Measurements from ENCODE around the gene TEX13A.

DNA sequence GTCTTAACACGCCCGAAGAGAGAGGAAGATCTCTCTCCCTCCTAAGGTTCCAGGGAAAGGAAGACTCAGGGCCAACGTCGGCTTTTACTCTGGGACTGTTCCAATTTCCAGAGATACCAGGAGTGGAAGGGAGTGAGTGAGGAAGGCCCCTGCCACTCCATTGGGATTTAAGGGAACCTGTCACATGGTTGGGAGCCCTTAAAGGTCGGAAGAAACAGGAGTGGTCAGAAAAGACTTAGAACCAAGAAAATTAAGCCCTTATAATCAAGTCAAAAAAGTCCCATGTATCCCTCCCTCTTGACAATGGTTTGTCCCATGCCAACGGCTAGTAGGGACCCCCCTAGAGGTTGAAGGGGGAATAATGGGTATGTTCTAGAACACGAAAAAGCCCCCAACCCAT lies at the start of gene TEX13A:
- TF ChIP-seq, protein P1, sequence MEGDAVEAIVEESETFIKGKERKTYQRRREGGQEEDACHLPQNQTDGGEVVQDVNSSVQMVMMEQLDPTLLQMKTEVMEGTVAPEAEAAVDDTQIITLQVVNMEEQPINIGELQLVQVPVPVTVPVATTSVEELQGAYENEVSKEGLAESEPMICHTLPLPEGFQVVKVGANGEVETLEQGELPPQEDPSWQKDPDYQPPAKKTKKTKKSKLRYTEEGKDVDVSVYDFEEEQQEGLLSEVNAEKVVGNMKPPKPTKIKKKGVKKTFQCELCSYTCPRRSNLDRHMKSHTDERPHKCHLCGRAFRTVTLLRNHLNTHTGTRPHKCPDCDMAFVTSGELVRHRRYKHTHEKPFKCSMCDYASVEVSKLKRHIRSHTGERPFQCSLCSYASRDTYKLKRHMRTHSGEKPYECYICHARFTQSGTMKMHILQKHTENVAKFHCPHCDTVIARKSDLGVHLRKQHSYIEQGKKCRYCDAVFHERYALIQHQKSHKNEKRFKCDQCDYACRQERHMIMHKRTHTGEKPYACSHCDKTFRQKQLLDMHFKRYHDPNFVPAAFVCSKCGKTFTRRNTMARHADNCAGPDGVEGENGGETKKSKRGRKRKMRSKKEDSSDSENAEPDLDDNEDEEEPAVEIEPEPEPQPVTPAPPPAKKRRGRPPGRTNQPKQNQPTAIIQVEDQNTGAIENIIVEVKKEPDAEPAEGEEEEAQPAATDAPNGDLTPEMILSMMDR (IDR thresholded peaks at IDR 0.05), result no peak
- no peak for TF ChIP-seq POLR2A (IDR thresholded peaks at IDR 0.05)

Data from esophagus squamous epithelium (tissue), 4 donors.